ENCODE results near the gene BCAS3.

BCAS3 gene

DNA sequence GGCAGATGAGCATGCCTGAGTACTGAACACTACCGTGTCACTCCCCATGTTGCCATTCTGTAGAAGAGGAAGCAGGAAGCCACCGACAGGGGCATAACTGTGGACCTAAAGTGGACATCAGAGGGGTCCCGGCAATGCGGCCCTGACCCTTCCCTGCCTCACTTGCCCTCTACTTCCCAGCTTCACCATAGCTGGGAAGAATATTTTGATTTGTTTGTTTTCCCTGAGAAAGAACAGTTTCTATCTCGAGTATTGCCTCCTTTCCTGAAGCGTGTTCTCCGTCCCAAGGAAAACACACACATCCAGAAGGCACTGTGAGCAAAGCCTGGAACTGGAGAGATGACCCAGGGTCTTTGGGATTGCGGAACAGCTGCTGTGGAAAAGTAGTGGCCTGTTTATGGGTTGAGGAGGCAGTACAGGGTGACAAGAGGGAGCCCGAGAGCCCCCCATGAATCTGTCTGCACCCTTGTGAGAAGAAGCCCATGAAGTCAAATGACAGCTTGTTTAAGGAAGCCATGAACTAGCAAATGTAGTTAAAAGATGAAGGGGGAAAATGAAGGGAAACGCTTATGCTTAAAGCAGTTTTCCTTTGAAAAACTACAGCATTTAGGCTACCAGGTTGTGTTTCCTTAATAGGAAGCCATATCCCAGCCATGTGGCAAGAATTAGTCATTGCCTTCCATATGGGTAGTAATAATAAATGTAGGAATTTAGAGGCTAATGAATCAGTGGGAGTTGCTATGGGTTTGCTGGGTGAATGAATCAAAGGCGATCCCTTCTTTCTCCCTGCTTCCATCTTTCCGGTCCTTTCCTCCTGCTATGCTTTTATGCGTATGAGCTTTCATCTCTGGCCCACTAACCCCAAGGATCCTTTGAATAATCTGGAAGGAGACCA lies 632.0 kb downstream of the BCAS3 start:
- DNase-seq: no peak

DNA sequence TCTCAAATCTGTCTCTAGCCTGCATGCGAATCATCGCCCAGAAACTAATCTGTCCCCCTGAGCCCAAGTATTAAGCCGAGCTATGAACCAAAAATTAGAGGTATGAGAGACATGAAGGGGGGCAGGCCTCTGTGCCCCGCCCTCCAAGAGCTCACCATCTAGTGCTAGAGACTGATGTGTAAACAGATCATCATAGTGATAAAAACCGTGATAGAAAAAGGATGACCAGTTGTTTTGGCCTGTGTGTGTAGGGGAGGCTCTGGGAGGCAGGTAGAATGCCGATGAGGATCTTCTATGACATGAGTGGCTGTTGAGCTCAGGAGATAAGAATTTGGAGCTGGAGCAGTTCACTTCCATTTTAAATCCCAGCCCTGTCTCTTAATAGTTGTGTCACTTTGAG lies 632.9 kb downstream of the BCAS3 start:
- DNase-seq: no peak

DNA sequence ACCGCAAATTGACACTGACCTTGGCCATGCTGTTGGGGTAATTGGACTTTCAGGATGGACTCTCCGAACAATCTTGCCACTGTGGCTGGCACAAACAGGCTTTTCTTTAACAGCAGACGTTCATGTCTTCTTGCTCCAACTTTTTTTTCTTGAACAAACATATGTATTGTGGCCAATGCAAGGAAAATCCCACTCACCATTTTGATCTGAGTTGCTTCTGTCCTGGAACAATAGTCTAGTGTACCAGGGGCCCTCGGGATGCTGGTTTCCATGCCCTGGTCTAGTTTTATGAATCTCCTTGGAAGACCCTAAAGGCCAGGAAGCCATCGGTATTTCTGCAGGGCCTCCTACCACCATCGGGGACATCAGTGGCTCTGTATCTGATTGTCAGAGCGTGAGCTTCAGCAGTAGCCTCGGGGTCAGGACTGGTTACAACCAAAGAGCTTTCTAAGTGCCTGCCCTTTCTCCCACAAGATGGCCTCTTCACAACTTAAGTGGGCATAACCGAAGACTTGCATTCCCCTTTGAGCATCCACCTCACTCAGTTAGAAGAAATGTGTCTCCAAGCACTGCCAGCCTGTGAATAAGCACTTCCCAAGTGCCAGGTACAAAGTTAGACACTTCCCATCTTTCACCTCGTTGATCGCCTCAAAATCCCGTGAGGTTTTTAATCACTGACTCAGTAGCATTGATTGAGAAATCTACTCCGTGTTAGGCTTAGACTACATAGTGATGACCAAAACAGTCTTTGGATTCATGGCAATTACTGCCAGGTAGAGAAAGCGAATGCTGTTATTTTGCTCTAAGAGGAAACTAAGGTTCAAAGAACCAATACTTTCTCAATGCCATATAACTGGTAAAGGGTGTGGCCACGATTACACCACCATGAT lies 635.0 kb downstream of the BCAS3 start:
- DNase-seq: no peak

DNA sequence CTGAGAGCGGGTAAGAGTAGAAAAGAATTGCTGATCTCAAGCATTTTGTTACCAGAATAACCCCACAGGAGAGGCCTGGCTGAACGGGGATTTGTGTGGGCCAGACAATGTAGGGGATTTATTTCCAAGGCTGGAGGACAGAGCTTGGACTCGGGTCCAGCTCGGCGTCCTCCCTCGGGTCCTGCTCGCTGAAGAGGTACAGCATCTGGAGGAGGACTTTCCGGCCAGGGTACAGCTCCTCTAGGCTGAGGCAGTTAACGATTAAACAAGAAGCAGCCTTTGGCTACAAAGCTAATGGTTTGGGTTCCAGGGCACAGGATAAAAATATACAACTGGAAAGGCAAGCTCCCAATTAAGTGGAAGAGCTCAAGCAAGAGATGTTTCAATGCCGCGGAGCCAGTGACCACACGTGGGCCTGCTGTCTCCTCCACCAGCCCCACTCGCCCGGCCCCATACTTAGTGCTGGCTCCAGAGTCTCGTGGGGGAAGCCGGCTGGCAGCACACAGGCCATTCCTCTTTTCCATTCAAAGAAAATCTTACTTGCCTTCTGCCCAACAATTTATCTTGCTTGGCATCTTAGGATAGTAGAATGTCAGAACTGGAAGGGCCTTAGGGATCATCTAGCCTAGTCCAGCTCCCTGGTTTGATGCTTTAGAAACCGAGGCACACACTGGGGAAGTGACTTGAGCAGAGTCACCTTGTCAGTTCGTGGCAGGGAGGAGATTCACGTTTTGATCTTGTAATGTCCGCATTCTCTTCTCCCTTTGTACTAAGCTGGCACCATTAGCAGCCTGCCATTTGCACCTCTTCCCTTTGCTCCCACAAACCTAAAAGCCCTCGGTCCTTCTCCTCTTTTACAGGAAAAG lies 636.0 kb downstream of the BCAS3 start:
- no peak for DNase-seq

DNA sequence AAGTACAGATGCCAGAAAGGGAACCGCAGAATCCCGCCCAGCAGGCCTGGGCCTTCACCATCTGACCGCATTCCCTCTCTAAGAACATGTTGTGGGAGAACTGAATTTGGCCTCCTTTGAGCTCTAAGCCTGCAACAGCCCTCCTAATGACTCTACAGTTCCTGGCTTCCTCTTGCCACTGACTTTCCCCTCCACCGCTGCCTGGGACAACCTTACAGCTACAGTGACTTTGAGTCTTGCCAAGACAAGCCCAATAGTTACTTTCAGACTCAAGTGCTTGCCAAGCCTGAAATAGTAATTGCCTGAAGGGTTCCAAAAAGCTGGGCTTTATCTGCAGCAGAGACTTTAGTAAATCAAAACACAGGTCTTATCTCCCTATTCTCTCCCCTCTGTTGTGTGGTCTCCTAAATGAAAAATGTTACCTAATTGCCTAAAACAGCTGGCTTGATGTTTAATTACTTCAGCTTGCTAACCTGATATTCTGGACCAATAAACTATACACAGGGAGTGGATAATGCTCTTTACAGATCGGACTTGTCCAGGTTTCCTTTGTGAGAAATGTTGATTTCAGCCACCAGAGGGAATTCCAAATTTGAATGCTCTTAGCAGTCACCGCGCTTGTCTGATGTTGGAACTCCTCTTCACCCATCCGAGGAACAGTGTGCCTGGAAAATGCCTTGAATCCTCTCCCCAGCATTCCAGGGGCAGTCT lies 636.9 kb downstream of the BCAS3 start:
- DNase-seq: no peak

DNA sequence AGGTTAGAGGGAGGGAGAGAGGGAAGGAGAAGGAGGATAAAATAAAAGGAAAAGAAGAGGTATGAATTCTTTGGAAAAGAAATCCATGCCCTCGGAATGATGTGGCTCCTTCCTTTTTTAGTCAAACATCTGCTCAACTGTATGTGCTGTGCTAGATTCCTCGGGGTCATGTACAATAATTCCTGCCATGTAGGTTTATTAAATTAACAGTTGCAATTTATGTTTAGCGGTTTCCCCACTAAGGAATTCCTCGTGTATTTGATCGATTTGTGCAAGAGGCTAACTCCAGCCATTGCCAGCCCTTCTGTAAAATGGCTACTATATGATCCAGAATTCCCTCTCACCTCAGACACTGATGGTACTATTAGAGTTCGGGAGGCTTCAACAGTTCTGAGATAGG lies 639.0 kb downstream of the BCAS3 start:
- no peak for DNase-seq

DNA sequence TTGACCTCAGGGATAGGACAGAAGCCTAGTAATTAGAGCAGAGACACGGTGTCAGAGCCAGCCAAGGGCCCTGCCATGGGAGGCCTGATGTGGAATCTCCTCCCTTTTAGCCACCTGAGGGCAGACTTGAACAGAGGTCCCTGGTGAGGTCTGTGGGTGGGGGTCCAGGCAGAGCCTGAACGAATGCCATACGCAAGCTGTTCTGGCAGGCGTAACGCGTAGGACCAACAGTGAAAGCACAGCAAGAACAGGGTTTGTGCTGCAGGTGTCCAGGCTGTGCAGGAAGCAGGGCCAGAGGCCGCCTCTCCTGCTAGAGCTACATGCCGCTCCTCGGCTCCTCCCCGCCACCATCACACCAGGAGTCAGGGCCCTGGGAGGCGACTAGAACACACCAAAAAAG lies 640.1 kb downstream of the BCAS3 start:
- DNase-seq: no peak

DNA sequence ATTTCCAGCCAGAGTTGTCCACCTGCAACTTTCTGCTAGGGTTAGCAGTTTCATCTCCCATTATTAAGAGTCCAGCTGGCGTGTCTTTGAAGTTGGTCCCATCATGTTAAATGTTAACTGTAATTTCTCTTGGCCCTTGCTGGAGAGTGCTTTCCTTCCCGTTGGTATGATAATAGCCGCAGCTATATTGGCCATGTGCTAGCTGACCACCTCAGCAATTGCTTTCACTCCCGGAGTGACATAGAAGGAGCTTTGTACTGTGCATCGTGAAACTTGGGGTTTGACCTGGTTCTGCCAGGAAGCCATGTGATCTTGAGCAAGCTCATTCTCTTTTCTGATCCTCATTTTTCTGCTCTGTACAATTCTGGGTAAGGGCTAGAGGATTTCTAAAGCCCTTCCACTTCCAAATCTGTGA lies 641.0 kb downstream of the BCAS3 start:
- DNase-seq: no peak

DNA sequence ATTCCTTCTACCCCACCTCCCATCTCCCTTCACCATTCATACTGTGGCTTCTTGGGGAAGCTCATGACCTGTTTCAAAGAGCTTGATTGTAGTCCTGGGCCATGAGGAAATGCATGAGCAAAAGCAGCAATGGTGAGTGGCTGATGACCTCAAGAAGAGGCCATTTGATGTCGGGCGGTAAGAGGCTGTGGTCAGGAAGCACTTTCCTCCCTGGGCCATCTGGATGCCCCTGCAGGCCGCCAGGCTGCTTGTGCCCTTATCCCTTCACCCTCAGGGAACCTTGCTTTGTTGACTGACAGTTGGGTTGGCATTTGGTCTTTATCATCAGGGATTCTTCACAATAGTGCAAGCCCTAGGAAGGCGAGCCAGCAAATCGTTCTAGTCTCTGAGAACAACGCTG lies 643.7 kb downstream of the BCAS3 start:
- DNase-seq: no peak

DNA sequence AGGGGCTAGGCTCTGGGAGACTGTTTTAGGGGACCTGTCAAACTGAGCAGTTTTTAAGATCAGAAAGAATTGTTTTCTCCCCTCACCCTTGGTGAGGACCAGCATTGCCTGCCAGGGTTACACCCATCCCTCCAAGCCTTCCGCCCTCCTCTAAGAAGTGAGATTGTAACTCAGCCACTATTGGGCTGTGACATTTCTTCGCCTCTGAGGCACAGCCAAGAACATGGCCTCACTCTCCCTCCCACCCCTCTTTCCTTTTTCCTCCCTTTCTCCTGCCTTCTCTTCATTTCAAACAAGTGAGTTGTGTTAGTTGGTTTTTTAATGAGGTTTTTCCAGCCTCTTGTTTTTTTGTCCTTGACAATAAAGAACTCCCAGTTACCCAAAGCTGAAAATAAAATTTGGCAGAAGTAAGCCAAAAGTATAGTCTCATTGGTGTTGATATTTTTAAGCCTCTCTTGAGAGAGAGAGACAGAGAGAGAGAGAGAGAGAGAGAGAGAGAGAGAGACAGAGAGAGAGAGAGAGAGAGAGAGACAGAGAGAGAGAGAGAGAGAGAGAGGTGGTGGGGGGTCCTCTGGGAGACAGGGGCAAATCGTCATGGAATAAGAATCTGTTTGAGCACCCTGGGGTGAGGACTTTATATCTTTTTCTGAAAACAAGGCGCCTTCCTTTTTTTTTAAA lies 644.8 kb downstream of the BCAS3 start:
- DNase-seq: no peak

DNA sequence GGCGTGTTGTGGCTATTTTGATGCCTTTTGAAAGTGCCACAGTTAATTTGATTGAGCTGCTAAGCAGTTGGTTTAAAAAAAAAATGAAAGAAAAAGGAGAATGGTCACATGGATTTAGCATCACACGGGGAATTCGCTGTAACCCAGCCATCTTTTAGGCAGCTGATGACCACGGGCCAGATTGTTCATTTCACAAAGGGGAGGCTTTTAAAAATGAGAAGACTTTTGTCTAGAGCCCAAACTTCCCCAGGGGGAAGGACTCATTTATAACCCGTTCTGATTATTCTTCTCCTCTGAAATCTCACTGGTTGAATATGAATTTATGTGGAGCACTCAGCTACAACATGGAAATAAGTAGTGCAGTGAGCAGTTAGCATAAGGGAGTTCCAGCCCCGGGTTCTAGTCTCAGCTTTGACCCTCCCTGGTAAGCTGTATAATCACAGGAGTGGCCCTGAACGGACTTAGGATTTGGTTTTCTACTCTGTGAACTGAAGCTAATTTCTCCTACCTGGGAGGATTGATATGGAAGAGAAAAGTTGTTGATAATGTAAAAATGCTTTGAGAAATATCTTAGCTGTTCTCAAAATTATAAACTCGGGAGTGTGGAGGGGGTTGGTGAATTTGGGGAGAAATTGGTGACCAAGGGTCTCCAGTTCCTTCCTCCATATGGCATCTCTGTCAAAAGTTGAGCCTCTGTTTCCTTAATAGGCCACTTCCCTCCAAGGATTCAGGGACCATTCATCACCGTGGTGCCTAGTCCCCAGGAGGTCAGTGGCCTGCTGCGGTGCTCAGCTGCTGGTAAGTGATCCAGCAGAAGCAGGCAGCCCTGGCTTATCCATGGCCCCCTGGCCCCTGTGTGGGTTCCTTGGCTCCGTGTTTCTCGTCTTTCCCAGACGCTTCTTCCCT lies 645.6 kb downstream of the BCAS3 start:
- DNase-seq: no peak

DNA sequence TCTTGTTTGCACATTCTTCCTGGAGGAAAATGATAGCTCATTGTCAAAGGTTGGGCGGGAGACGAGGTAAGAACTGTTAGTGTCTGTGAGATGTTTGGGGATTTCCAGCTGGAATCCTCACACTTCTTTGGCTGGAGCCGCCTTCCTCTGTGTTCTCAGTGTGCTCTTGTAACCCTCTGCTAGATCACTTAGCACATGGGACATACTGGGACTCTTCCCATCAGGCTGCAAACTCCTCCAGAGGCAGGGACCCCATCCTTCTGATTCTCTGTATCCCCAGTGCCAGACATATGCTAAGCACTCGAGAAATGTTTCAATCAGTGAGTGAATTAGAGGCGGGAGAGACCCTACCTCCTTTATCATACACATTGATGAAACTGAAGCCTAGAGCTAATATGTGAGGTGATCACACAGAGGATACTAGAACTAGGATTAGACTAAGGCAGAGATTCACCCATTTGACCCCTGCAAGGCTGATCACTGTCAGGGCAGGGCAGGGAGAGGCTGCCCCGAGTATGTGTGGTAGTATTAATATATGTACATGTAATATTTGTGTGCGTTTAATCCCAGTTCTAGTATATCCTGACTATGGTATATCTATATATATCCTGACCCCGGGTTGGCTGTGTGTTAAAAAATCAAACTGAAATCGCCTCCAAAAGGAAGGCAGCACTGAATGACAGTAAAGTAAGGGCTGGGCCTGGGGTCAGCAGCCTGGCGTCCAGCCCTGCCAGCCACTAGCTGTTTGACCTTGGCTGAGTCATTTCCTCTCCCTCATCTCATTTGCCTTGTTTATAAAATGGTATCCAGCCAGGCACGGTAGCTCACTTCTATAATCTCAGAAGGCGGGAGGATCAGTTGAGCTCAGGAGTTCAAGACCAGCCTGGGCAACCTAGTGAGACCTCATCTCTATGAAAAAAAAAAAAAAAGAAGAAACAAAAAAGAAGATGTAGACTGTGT lies 646.5 kb downstream of the BCAS3 start:
- DNase-seq: no peak

DNA sequence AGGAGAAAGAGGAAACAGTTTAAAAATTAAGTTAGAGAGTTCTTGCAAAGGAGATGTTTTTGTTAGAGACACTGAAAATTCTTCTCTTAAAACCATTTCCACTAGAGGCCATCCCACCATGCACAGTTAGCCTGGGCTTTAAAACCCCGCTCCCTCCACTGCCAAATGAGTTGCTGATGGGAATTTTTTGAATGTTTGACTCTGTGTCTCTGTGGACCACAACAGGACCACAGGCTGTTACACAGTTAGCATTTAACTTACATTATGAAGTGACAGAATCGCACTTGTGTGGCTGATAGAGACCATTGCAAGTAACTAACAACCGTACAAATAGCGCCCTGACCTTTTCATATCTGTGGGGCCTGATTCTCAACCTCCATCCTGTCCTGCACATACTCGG lies 647.3 kb downstream of the BCAS3 start:
- no peak for DNase-seq

DNA sequence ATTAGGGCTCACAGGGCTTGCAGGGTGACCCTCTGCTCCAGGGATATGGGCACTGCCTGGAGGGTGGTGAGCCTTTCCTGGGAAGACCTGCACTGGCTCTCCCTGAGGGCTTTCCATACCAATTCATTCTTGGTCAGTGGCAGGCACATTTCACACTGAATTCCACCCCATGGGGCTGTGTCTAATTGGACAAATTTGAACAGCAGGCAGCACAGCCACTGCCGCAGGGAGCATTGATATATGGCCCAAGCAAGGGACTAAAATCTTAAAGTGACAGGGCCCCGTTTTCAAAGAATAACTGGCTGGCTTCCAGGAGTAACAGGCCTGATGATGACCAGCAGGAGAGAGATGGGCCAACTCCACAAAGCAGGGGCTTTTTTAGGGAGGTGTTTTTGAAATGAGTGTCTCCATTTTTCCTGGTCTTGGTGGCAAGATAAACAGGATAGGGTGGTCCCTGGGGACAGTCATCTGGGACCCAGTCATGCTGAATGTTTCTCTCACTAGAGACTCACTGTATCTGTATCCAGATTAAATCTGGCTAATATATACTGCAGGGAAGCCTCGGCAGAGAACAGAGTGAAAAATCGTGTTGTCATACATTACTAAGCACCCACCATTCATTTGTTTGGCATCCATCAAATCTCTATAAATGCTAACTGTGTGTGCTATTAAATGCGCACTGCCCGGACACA lies 647.9 kb downstream of the BCAS3 start:
- DNase-seq: no peak

DNA sequence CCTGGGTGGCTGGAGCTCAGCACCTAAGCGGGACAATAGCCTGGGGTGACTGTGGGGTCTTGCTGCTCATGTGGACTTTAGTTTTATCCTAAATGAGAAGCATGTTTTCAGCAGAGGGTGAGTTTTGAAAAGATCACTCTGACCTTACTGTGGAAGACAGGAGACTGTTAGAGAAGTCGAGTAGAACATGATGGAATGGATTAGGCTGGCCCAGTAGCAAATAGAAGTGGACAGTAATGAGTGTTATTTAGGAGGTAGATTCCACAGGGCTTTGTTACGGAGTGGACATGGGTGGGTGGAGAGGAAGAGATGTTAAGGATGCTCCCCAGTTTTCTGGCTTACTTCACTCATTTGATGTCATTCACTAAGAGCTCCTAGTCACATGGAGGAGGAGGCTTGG lies 648.7 kb downstream of the BCAS3 start:
- DNase-seq: no peak

DNA sequence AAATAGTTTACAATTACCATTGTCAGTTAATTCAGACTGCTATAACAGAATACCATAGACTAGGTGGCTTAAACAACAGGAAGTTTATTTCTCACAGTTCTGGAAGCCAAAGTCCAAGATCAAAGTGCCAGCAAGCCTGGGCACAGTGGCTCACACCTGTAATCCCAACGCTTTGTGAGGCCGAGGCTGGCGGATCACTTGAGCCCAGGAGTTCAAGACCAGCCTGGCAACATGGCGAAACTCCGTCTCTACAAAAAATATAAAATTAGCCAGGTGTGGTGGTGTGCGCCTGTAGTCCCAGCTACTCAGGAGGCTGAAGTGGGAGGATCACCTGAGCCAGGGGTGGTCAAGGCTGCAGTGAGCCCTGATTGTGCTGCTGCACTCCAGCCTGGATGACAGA lies 650.7 kb downstream of the BCAS3 start:
- no peak for DNase-seq

DNA sequence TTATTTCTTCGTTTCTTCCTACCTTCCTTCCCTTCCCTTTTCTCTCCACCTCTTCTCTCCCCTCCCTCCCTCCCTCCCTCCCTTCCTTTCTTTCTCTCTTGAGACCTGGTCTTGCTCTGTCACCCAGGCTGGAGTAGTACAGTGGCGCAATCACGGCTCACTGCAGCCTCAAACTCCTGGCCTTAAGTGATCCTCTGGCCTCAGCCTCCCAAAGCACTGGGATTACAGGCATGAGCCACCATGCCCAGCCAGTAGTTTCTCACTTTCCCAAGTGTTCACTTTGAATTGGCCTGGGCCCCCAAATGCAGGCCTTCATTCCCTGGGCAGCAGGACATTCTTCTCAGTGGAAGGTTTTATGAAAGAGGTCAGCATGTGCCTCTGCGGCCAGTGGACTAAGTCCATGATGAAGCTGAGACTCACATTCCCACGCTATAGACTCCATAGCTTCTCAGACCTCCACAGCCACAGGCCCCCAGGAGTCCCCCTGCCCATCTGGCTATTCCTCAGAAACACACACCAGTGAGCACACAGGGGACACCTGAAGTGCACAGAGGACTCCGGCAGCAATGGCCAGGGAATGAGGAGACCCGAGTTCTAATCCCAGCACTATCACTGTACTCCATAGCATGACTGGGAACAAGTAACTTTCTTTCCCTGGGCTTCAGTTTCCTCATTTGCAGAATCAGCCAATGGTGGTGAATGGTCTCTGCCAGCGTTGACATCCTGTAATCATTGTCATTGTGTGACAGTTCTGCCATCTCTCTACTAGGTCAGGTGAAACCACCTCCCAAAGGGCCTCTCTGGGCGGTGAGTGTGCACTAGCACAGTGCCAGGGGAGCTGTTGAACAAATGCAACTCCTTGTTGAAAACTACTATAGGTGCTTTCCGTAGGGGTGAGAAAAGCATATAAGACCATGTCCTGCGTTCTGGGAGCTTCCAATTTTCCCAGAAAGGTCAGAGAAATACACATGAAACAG lies 652.8 kb downstream of the BCAS3 start:
- no peak for DNase-seq

DNA sequence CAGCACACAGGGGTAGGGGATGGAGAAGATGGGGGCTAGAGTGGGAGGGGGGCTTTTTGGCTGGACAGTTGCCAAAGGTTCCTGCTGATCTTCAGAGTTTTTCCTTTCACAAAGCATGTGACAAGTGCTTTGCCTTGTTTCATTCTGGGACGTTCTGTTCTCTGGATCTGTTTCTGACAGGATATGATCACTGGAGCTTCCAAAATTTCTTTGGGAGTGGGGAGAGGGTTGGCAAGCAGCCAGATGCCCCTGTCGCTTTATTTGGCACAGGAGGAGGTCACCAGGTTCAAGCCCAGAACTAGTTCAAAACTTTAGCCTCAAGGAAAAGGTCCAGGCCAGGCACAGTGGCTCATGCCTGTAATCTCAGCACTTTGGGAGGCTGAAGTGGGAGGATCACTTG lies 653.5 kb downstream of the BCAS3 start:
- DNase-seq: no peak

All from NCI-H2081 treated with DMSO at 0.1 percent for 48 hours (cell line).